Lower leg skin (tissue), 3 donors: ENCODE results near the gene OR8D4.

Experiments
- CTCF ChIP-seq, 3 donors: fragments of 450-650 bp; IDR thresholded peaks; one replicate each; pipeline ENCODE4 v1.5.1; 2016; ENCODE audit warnings: antibody characterized with exemption in 3 of 3, mild to moderate bottlenecking in 3 of 3, moderate library complexity in 2 of 3
- POLR2A ChIP-seq, 2 donors: fragments of 450-650 bp; IDR thresholded peaks; one replicate each; pipeline ENCODE4 v1.6.1; 2016 to 2017; ENCODE audit warnings: antibody characterized with exemption in 2 of 2, mild to moderate bottlenecking in 1 of 2, moderate library complexity in 1 of 2

- TF ChIP-seq CTCF (IDR thresholded peaks at IDR 0.05) (no peak), POLR2A (IDR thresholded peaks at IDR 0.05) (no peak)
Observed at GRCh38 chr11:123905826-123906225, 3.9 kb downstream of the OR8D4 start.
